Thyroid gland (tissue), 4 donors: ENCODE data around the gene FAM20C.

Experiments used
- POLR2A ChIP-seq, 2 donors: fragments of 450-650 bp; IDR thresholded peaks; one replicate each; pipeline ENCODE4 v1.6.1; 2017; ENCODE audit warnings: antibody characterized with exemption in 2 of 2, mild to moderate bottlenecking in 2 of 2, moderate library complexity in 1 of 2
- TF ChIP-seq, protein P1 (sequence below), 6 experiments: fragments of 200-600 bp in 3 of 6; fragments of 450-650 bp in 3 of 6; sonication (generic) in 3 of 6; IDR thresholded peaks; one replicate each; pipeline ENCODE4 v1.5.1; 2016 to 2019; ENCODE audit warnings: antibody characterized with exemption in 6 of 6, mild to moderate bottlenecking in 2 of 6, inconsistent platforms in 1 of 6, moderate library complexity in 1 of 6

- TF ChIP-seq, protein P1, sequence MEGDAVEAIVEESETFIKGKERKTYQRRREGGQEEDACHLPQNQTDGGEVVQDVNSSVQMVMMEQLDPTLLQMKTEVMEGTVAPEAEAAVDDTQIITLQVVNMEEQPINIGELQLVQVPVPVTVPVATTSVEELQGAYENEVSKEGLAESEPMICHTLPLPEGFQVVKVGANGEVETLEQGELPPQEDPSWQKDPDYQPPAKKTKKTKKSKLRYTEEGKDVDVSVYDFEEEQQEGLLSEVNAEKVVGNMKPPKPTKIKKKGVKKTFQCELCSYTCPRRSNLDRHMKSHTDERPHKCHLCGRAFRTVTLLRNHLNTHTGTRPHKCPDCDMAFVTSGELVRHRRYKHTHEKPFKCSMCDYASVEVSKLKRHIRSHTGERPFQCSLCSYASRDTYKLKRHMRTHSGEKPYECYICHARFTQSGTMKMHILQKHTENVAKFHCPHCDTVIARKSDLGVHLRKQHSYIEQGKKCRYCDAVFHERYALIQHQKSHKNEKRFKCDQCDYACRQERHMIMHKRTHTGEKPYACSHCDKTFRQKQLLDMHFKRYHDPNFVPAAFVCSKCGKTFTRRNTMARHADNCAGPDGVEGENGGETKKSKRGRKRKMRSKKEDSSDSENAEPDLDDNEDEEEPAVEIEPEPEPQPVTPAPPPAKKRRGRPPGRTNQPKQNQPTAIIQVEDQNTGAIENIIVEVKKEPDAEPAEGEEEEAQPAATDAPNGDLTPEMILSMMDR (IDR thresholded peaks at IDR 0.05): no peak
- TF ChIP-seq POLR2A (IDR thresholded peaks at IDR 0.05): no peak
Measured at GRCh38 chr7:157008-157310, 35.4 kb upstream of the FAM20C start.
